HEK293 (cell line): Measurements from ENCODE around the gene CBX8.

Experiments
- CTCF ChIA-PET: fragments of 350-600 bp; formaldehyde crosslinking; extraction: SDS; loops from one replicate; lab custom pipeline; 2021; ENCODE audit warnings: antibody characterized with exemption; lab: Yijun Ruan, JAX
- POLR2A ChIA-PET: fragments of 300-600 bp; formaldehyde crosslinking; extraction: SDS; loops from one replicate; lab custom pipeline; 2020; ENCODE audit warnings: antibody characterized with exemption, inconsistent platforms; lab: Yijun Ruan, JAX
- H3K27ac ChIP-seq: fragments of 200-500 bp; sonication (Bioruptor generic); 2 replicates; pipeline ENCODE4 v1.5.1; 2014; ENCODE audit warnings: low read depth, low read length, control low read depth, inconsistent platforms; ENCODE audit errors: extremely low read depth
- H3K36me3 ChIP-seq, 2 experiments: fragments of 200-500 bp in 1 of 2; sonication (Bioruptor generic) in 1 of 2; 1 replicate in 1 of 2; 2 replicates in 1 of 2; pipeline ENCODE4 v1.5.1; 2014 to 2017; ENCODE audit warnings: inconsistent platforms in 2 of 2, low read length in 2 of 2; ENCODE audit not compliant: control insufficient read depth in 2 of 2, insufficient read depth in 1 of 2
- H3K4me1 ChIP-seq: fragments of 200-500 bp; sonication (Bioruptor generic); 2 replicates; pipeline ENCODE4 v1.5.1; 2014; ENCODE audit warnings: mild to moderate bottlenecking, low read length, inconsistent platforms; ENCODE audit not compliant: control insufficient read depth, insufficient read depth
- H3K4me3 ChIP-seq: 2 replicates; pipeline ENCODE4 v1.5.1; 2011; ENCODE audit warnings: low read depth, mild to moderate bottlenecking, control low read depth, low read length, moderate library complexity
- H3K9me3 ChIP-seq: fragments of 200-500 bp; sonication (Bioruptor generic); 2 replicates; pipeline ENCODE4 v1.5.1; 2014; ENCODE audit warnings: low read depth, low read length, inconsistent platforms; ENCODE audit not compliant: control insufficient read depth, insufficient read depth
- GLIS2 ChIP-seq: fragments of 450-650 bp; formaldehyde crosslinking; IDR thresholded peaks from 2 replicates; pipeline ENCODE4 v1.5.1; 2016; ENCODE audit warnings: missing biosample characterization, missing genetic modification characterization
- KLF17 ChIP-seq: fragments of 450-650 bp; formaldehyde crosslinking; IDR thresholded peaks from 2 replicates; pipeline ENCODE4 v1.5.1; 2016; ENCODE audit warnings: missing biosample characterization, missing genetic modification characterization
- PRDM4 ChIP-seq: fragments of 450-650 bp; formaldehyde crosslinking; IDR thresholded peaks from 2 replicates; pipeline ENCODE4 v1.5.1; 2017; ENCODE audit warnings: missing biosample characterization, missing genetic modification characterization
- SP2 ChIP-seq: fragments of 450-650 bp; formaldehyde crosslinking; IDR thresholded peaks from 2 replicates; pipeline ENCODE4 v1.5.1; 2016; ENCODE audit warnings: missing biosample characterization, missing genetic modification characterization
- SP3 ChIP-seq: fragments of 450-650 bp; formaldehyde crosslinking; IDR thresholded peaks from 2 replicates; pipeline ENCODE4 v1.5.1; 2016; ENCODE audit warnings: missing biosample characterization, missing genetic modification characterization
- TCF7L2 ChIP-seq: IDR thresholded peaks from 2 replicates; pipeline ENCODE4 v1.6.1; 2011; ENCODE audit warnings: low read depth, mild to moderate bottlenecking, inconsistent platforms, low read length, moderate library complexity, borderline replicate concordance
- ZBTB8A ChIP-seq: fragments of 450-650 bp; formaldehyde crosslinking; IDR thresholded peaks from 2 replicates; pipeline ENCODE4 v1.5.1; 2016; ENCODE audit warnings: missing biosample characterization, missing genetic modification characterization
- ZNF114 ChIP-seq: fragments of 450-650 bp; formaldehyde crosslinking; IDR thresholded peaks from 2 replicates; pipeline ENCODE4 v1.5.0; 2017; ENCODE audit warnings: missing biosample characterization, missing genetic modification characterization
- ZNF121 ChIP-seq: fragments of 450-650 bp; formaldehyde crosslinking; IDR thresholded peaks from 2 replicates; pipeline ENCODE4 v1.5.1; 2016; ENCODE audit warnings: missing biosample characterization, missing genetic modification characterization
- ZNF16 ChIP-seq: fragments of 450-650 bp; formaldehyde crosslinking; IDR thresholded peaks from 2 replicates; pipeline ENCODE4 v1.5.1; 2016; ENCODE audit warnings: low read depth, missing biosample characterization, missing genetic modification characterization
- ZNF169 ChIP-seq: fragments of 450-650 bp; formaldehyde crosslinking; IDR thresholded peaks from 2 replicates; pipeline ENCODE4 v1.5.1; 2016; ENCODE audit warnings: missing biosample characterization, missing genetic modification characterization
- ZNF184 ChIP-seq: fragments of 450-650 bp; IDR thresholded peaks from 2 replicates; pipeline ENCODE4 v1.5.1; 2018; ENCODE audit warnings: missing biosample characterization, mild to moderate bottlenecking, missing genetic modification characterization
- ZNF19 ChIP-seq: fragments of 450-650 bp; formaldehyde crosslinking; IDR thresholded peaks from 2 replicates; pipeline ENCODE4; 2016; ENCODE audit warnings: missing biosample characterization, missing genetic modification characterization, low read depth
- ZNF23 ChIP-seq: fragments of 450-650 bp; formaldehyde crosslinking; IDR thresholded peaks from 2 replicates; pipeline ENCODE4 v1.5.1; 2016; ENCODE audit warnings: missing biosample characterization, missing genetic modification characterization, borderline replicate concordance
- ZNF239 ChIP-seq: fragments of 450-650 bp; formaldehyde crosslinking; IDR thresholded peaks from 2 replicates; pipeline ENCODE4 v1.5.1; 2016; ENCODE audit warnings: missing biosample characterization, missing genetic modification characterization
- ZNF24 ChIP-seq: fragments of 450-650 bp; formaldehyde crosslinking; IDR thresholded peaks from 2 replicates; pipeline ENCODE4 v1.5.1; 2016; ENCODE audit warnings: missing biosample characterization, missing genetic modification characterization
- ZNF280D ChIP-seq: fragments of 450-650 bp; formaldehyde crosslinking; IDR thresholded peaks from 2 replicates; pipeline ENCODE4 v1.5.1; 2016; ENCODE audit warnings: missing biosample characterization, missing genetic modification characterization
- ZNF341 ChIP-seq: fragments of 450-650 bp; formaldehyde crosslinking; IDR thresholded peaks from 2 replicates; pipeline ENCODE4; 2016; ENCODE audit warnings: low read depth, missing biosample characterization, missing genetic modification characterization
- ZNF423 ChIP-seq: fragments of 450-650 bp; formaldehyde crosslinking; IDR thresholded peaks from 2 replicates; pipeline ENCODE4 v1.5.1; 2016; ENCODE audit warnings: missing biosample characterization, missing genetic modification characterization
- ZNF548 ChIP-seq: fragments of 450-650 bp; formaldehyde crosslinking; IDR thresholded peaks from 2 replicates; pipeline ENCODE4 v1.5.1; 2016; ENCODE audit warnings: missing biosample characterization, missing genetic modification characterization
- ZNF580 ChIP-seq: fragments of 450-650 bp; formaldehyde crosslinking; IDR thresholded peaks from 2 replicates; pipeline ENCODE4 v1.5.1; 2016; ENCODE audit warnings: missing biosample characterization, missing genetic modification characterization
- ZNF639 ChIP-seq: fragments of 450-650 bp; formaldehyde crosslinking; IDR thresholded peaks from 2 replicates; pipeline ENCODE4 v1.5.1; 2016; ENCODE audit warnings: missing biosample characterization, missing genetic modification characterization
- ZNF654 ChIP-seq: fragments of 450-650 bp; formaldehyde crosslinking; IDR thresholded peaks from 2 replicates; pipeline ENCODE4 v1.5.1; 2016; ENCODE audit warnings: low read depth, missing biosample characterization, missing genetic modification characterization
- ZNF670 ChIP-seq: fragments of 450-650 bp; formaldehyde crosslinking; IDR thresholded peaks from 2 replicates; pipeline ENCODE4 v1.5.1; 2016; ENCODE audit warnings: missing biosample characterization, missing genetic modification characterization, low read depth
- ZNF707 ChIP-seq: fragments of 450-650 bp; formaldehyde crosslinking; IDR thresholded peaks from 2 replicates; pipeline ENCODE4 v1.5.1; 2016; ENCODE audit warnings: missing biosample characterization, missing genetic modification characterization
- ZNF76 ChIP-seq: fragments of 450-650 bp; formaldehyde crosslinking; IDR thresholded peaks from 2 replicates; pipeline ENCODE4; 2016; ENCODE audit warnings: low read depth, missing biosample characterization, missing genetic modification characterization, borderline replicate concordance
- ZNF843 ChIP-seq: fragments of 450-650 bp; formaldehyde crosslinking; IDR thresholded peaks from 2 replicates; pipeline ENCODE4 v1.5.1; 2016; ENCODE audit warnings: missing biosample characterization, missing genetic modification characterization

The CBX8 gene

GRCh38 chr17:79769570-79770506 lies 27.0 kb downstream of the CBX8 start (continued):
- no peak for TF ChIP-seq PRDM4 (tag by site-specific recombination)
- no peak for TF ChIP-seq KLF17 (tag by site-specific recombination)
- TF ChIP-seq ZNF239 (tag by site-specific recombination): no peak
- TF ChIP-seq SP2 (tag by site-specific recombination): no peak
- no peak for TF ChIP-seq ZNF670
- no peak for TF ChIP-seq ZBTB8A (tag by site-specific recombination)
- TF ChIP-seq ZNF121 (tag by site-specific recombination): no peak
- TF ChIP-seq TCF7L2: no peak
- no peak for TF ChIP-seq ZNF76
- TF ChIP-seq ZNF654 (tag by site-specific recombination): no peak
- TF ChIP-seq ZNF341 (tag by site-specific recombination): no peak
- no peak for TF ChIP-seq ZNF843
- TF ChIP-seq ZNF707 (tag by site-specific recombination): no peak
- no peak for TF ChIP-seq ZNF114 (tag by site-specific recombination)
- TF ChIP-seq, all 188 proteins: peak for 0

GRCh38 chr17:79765708-79766107 lies 31.2 kb downstream of the CBX8 start:
- no peak overlapping the region for H3K4me3 ChIP-seq
- ChIA-PET POLR2A (no interaction called here), CTCF (no interaction called here)
- H3K36me3 ChIP-seq: no peaks in the 10 kb centered on the region
- no peak overlapping the region for H3K27ac ChIP-seq
- no peaks in the 10 kb centered on the region for H3K4me1 ChIP-seq
- TF ChIP-seq ZNF639 (tag by site-specific recombination): no peak
- no peak for TF ChIP-seq ZNF184
- no peak for TF ChIP-seq ZNF23
- no peak for TF ChIP-seq ZNF280D (tag by site-specific recombination)
- TF ChIP-seq ZNF24: no peak
- no peak for TF ChIP-seq ZNF19 (tag by site-specific recombination)
- TF ChIP-seq ZNF16 (tag by site-specific recombination): no peak
- no peak for TF ChIP-seq ZNF169 (tag by site-specific recombination)
- TF ChIP-seq SP3 (tag by site-specific recombination): no peak
- no peak for TF ChIP-seq ZNF580 (tag by site-specific recombination)
- TF ChIP-seq ZNF548 (tag by site-specific recombination): no peak
- TF ChIP-seq ZNF423: no peak
- TF ChIP-seq ZNF114 (tag by site-specific recombination): no peak
- TF ChIP-seq GLIS2 (tag by site-specific recombination): no peak
- no peaks in the 10 kb centered on the region for H3K9me3 ChIP-seq
